ENCODE results near the gene RNF207.

RNF207 gene

GRCh38 chr1:6180707-6181311 is 25.1 kb upstream of the RNF207 start:
- no peak for TF ChIP-seq CTCF (IDR thresholded peaks at IDR 0.05)
- no peak for TF ChIP-seq ZFX (IDR thresholded peaks at IDR 0.05; ENCODE audit: borderline replicate concordance)
- H3K27ac ChIP-seq = no peak overlapping the region

GRCh38 chr1:6181347-6181770 is 24.6 kb upstream of the RNF207 start:
- TF ChIP-seq CTCF (IDR thresholded peaks at IDR 0.05) (no peak), ZFX (IDR thresholded peaks at IDR 0.05; ENCODE audit: borderline replicate concordance) (no peak)
- H3K27ac ChIP-seq = no peak overlapping the region

DNA sequence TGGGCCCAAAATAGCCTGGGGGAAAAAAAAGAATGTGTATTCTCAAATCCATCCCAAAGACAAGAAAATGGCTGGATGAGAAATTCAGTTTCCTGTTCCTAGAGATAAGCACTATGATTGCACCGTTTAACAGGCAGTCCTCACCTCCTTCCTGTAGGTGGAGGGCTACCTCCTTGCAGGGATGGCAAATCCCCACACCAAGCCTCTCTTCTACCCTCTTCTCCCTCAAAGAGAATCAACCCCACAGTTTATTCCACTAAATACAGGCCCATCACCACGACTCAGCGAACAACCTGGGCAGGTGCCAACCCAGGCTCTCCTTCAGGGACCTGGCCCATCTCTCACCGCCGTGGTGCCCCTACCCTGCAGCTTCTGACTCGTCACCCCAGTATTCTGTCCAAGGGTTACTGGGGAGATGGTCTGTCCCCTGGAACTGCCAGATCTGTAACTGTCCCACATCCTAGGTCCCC is 22.4 kb upstream of the RNF207 start:
- TF ChIP-seq ZFX (IDR thresholded peaks at IDR 0.05; ENCODE audit: borderline replicate concordance) (no peak), CTCF (IDR thresholded peaks at IDR 0.05) (no peak; the same call in 1 of the 2 replicates)
- no peak overlapping the region for H3K27ac ChIP-seq

DNA sequence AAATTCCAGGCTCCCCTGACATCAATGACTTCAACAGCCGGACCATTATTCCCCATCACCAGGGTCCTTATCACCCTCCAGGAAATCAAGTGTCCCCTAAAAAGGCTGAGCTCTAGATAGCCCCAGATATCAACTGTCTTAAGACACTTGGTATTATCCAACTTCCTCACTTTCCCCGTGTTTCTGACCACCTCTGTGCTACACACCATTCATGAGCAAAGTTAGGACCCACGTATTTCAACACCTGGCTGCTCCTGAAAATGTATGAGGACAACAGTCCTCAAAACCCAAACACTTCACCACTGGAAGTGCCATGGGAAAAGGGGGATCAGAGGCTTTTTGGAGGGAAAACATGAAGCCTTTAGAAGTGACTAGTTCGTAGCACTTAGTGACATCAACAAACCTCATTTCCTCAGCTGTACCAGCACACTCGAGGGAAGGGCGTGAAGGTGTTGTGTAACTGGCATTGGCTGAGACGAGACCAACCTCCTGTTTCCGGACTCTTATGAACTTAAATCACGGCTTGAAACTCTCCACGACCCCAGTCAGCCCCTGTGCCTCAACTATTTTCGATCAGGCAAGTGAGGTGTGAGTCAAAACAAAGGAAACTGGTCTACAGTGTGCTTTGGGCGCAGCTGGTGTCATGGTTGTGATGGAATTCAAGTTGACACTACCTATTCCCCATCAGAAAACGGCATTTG is 21.7 kb upstream of the RNF207 start:
- H3K27ac ChIP-seq = no peak overlapping the region
- TF ChIP-seq CTCF (IDR thresholded peaks at IDR 0.05) (no peak), ZFX (IDR thresholded peaks at IDR 0.05; ENCODE audit: borderline replicate concordance) (no peak)

- TF ChIP-seq CTCF (IDR thresholded peaks at IDR 0.05) = no peak
- TF ChIP-seq ZFX (IDR thresholded peaks at IDR 0.05; ENCODE audit: borderline replicate concordance) = no peak
- no peak overlapping the region for H3K27ac ChIP-seq
These were observed 20.8 kb upstream of the RNF207 start for GRCh38 chr1:6185151-6185550.

- no peak overlapping the region for H3K27ac ChIP-seq
- TF ChIP-seq ZFX (IDR thresholded peaks at IDR 0.05; ENCODE audit: borderline replicate concordance) (no peak), CTCF (IDR thresholded peaks at IDR 0.05) (peak; percentile 77)
These were observed 20.1 kb upstream of the RNF207 start for GRCh38 chr1:6185635-6186382.

Measured in 22Rv1 (cell line).